ENCODE measurements around the gene ZCCHC24.

ZCCHC24 gene

DNA sequence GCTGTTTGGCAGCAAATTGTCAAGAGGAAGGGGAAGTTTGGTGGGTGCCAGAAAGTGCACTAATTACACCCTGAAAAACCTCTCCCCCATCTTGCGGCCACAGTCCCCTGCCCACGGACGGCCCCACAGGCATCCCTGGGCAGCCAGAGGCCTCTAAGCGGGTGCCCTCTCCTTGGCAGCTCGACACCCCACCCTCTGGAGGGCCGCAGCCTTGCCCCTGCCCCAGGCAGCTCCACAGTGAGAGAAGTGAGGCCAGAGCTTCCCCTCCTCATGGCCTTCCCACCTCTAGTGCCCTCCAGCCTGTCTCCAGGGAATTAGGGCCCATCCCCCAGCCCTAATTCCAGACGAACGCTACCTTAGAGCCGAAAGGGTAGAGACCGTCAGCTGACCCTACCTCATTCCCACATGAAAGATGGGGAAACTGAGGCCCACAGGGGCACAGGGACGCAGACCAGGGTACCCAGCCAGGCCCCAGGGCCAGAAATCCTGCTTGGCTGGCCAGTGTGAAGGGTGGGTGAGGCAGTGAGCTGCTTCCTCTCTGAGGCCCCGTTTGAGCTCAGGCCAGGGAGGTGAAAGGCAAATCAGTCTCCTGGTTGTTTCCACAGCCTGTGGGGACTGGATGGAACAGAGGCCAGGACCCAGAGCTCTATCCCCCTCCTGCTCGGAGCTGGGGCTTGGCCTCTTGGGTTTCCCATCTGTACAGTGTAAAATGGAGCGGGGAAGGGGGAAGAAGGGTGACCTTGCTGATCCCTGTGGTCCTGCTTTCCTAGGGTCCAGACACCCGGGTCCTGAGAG is 10.0 kb downstream of the ZCCHC24 start:
- no peak overlapping the region for H2AK5ac ChIP-seq (ENCODE audit: low read length)
- peaks cover 3% of the 10 kb centered on the region for H3K79me1 ChIP-seq (ENCODE audit: low read length)
- no peaks in the 10 kb centered on the region for H3K79me2 ChIP-seq (ENCODE audit: control insufficient read depth, insufficient read depth, low read length, poor library complexity)
- peak overlapping the region; percentile 60 for H3K18ac ChIP-seq (ENCODE audit: low read length)
- H3K27ac ChIP-seq (ENCODE audit: low read depth, low read length): no peak overlapping the region
- H2BK5ac ChIP-seq (ENCODE audit: low read depth, low read length, poor library complexity): peak overlapping the region; percentile 35
- no peak overlapping the region for H3K9ac ChIP-seq (ENCODE audit: low read length)
- peak overlapping the region; percentile 81 for H4K91ac ChIP-seq (ENCODE audit: low read depth, low read length)
- no peak overlapping the region for H4K12ac ChIP-seq (ENCODE audit: low read depth, low read length)
- no peak overlapping the region for H3K4me2 ChIP-seq (ENCODE audit: low read length)
- no peaks in the 10 kb centered on the region for H3K27me3 ChIP-seq (ENCODE audit: insufficient read depth, low read length)
- no peak overlapping the region for H3K4ac ChIP-seq (ENCODE audit: low read depth, low read length)
- H3K14ac ChIP-seq (ENCODE audit: low read length): peak overlapping the region; percentile 45
- peaks cover 3% of the 10 kb centered on the region for H3K9me3 ChIP-seq (ENCODE audit: insufficient read depth, low read depth, low read length)
- no peak overlapping the region for H4K8ac ChIP-seq (ENCODE audit: low read depth, low read length)
- H2BK12ac ChIP-seq (ENCODE audit: low read length): peak overlapping the region; percentile 60
- H3K4me3 ChIP-seq (ENCODE audit: low read depth, low read length): no peak overlapping the region
- H3K23ac ChIP-seq (ENCODE audit: low read length): no peak overlapping the region
- peak overlapping the region; percentile 59 for H2AFZ ChIP-seq (ENCODE audit: insufficient read depth, low read length, poor library complexity)
- WGBS (ENCODE audit: extremely low coverage, insufficient coverage, insufficient read length): no CpG with 5 or more reads among the region's 15 CpGs
- DNase-seq: no peak
- peak overlapping the region; percentile 12 for H2BK120ac ChIP-seq (ENCODE audit: insufficient read depth, low read length, poor library complexity)
- no peaks in the 10 kb centered on the region for H3K36me3 ChIP-seq (ENCODE audit: control insufficient read depth in 1 of 2, insufficient read depth in 2 of 2, low read length in 2 of 2)
- peaks cover 26 to 27% of the 10 kb centered on the region in 2 experiments for H3K4me1 ChIP-seq (ENCODE audit: control insufficient read depth in 1 of 2, insufficient read depth in 2 of 2, low read length in 2 of 2)

DNA sequence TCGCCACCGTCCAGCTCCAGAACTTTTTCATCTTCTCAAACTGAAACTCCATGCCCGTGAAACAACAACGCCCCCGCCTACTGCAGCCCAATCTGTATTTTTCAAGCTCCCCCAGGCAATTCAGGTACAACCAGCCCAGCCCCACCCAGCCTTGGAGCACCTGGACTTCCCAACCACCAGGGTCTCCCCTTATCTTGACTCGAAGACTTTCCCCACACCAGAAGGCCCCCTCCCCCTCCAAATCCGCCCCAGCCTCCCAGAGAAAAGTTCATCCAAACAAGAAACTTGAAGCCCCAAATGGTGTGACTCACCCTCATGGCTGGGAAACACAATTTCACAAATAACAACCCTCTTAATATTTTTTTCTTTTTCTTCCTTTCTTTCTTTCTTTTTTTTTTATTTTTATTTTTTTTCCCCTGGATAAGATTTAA is 10.6 kb downstream of the ZCCHC24 start:
- no peak overlapping the region for H3K4ac ChIP-seq (ENCODE audit: low read depth, low read length)
- no peak overlapping the region for H3K18ac ChIP-seq (ENCODE audit: low read length)
- H3K14ac ChIP-seq (ENCODE audit: low read length): no peak overlapping the region
- no peak overlapping the region for H4K91ac ChIP-seq (ENCODE audit: low read depth, low read length)
- WGBS (ENCODE audit: extremely low coverage, insufficient coverage, insufficient read length): no CpG with 5 or more reads among the region's 7 CpGs
- no peak overlapping the region for H3K23ac ChIP-seq (ENCODE audit: low read length)
- H3K27ac ChIP-seq (ENCODE audit: low read depth, low read length): no peak overlapping the region
- H3K27me3 ChIP-seq (ENCODE audit: insufficient read depth, low read length): no peaks in the 10 kb centered on the region
- H3K4me2 ChIP-seq (ENCODE audit: low read length): no peak overlapping the region
- H2AFZ ChIP-seq (ENCODE audit: insufficient read depth, low read length, poor library complexity): no peak overlapping the region
- H3K4me1 ChIP-seq (ENCODE audit: control insufficient read depth in 1 of 2, insufficient read depth in 2 of 2, low read length in 2 of 2): peaks cover 26 to 27% of the 10 kb centered on the region in 2 experiments
- no peaks in the 10 kb centered on the region for H3K36me3 ChIP-seq (ENCODE audit: control insufficient read depth in 1 of 2, insufficient read depth in 2 of 2, low read length in 2 of 2)
- H2BK120ac ChIP-seq (ENCODE audit: insufficient read depth, low read length, poor library complexity): no peak overlapping the region
- H4K8ac ChIP-seq (ENCODE audit: low read depth, low read length): no peak overlapping the region
- H2BK12ac ChIP-seq (ENCODE audit: low read length): no peak overlapping the region
- H3K9me3 ChIP-seq (ENCODE audit: insufficient read depth, low read depth, low read length): peaks cover 3% of the 10 kb centered on the region
- H3K79me1 ChIP-seq (ENCODE audit: low read length): peaks cover 3% of the 10 kb centered on the region
- no peaks in the 10 kb centered on the region for H3K79me2 ChIP-seq (ENCODE audit: control insufficient read depth, insufficient read depth, low read length, poor library complexity)
- no peak overlapping the region for H3K9ac ChIP-seq (ENCODE audit: low read length)
- no peak for DNase-seq
- H2BK5ac ChIP-seq (ENCODE audit: low read depth, low read length, poor library complexity): no peak overlapping the region
- H4K12ac ChIP-seq (ENCODE audit: low read depth, low read length): no peak overlapping the region
- no peak overlapping the region for H3K4me3 ChIP-seq (ENCODE audit: low read depth, low read length)
- H2AK5ac ChIP-seq (ENCODE audit: low read length): no peak overlapping the region

DNA sequence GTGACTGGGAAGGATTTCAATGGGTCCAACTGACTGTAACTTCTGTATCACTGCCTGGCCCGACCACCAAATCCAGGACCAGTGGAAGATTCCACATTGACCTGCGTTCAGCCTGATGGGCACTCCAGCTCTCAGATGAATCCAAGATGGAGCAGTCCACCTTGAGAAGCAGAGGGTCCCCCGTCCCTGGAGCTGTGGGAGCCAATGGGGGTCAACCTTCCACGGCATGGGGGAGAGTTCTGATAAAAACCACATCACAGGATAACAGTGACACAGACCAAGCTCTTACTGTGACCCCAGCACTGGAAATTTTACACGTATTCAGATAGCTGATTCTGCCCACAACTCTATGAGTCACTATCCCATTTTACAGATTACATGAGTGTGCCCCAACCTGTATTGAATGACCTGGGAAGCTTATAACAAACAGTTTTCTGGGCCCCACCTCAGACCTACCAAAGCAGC is 11.2 kb downstream of the ZCCHC24 start:
- Histone ChIP-seq H4K8ac (ENCODE audit: low read depth, low read length) (no peak overlapping the region), H3K79me1 (ENCODE audit: low read length) (peaks cover 3% of the 10 kb centered on the region), H3K23ac (ENCODE audit: low read length) (no peak overlapping the region), H2BK5ac (ENCODE audit: low read depth, low read length, poor library complexity) (no peak overlapping the region), H3K79me2 (ENCODE audit: control insufficient read depth, insufficient read depth, low read length, poor library complexity) (no peaks in the 10 kb centered on the region), H3K18ac (ENCODE audit: low read length) (no peak overlapping the region), H3K14ac (ENCODE audit: low read length) (no peak overlapping the region), H3K4me3 (ENCODE audit: low read depth, low read length) (no peak overlapping the region), H3K4me2 (ENCODE audit: low read length) (no peak overlapping the region), H3K9ac (ENCODE audit: low read length) (no peak overlapping the region), H2BK12ac (ENCODE audit: low read length) (no peak overlapping the region), H3K27ac (ENCODE audit: low read depth, low read length) (no peak overlapping the region), H3K4ac (ENCODE audit: low read depth, low read length) (no peak overlapping the region), H4K91ac (ENCODE audit: low read depth, low read length) (no peak overlapping the region), H2BK120ac (ENCODE audit: insufficient read depth, low read length, poor library complexity) (no peak overlapping the region), H2AFZ (ENCODE audit: insufficient read depth, low read length, poor library complexity) (no peak overlapping the region), H3K4me1 (ENCODE audit: control insufficient read depth in 1 of 2, insufficient read depth in 2 of 2, low read length in 2 of 2) (peaks cover 26 to 27% of the 10 kb centered on the region in 2 experiments), H2AK5ac (ENCODE audit: low read length) (no peak overlapping the region), H3K27me3 (ENCODE audit: insufficient read depth, low read length) (no peaks in the 10 kb centered on the region), H4K12ac (ENCODE audit: low read depth, low read length) (no peak overlapping the region), H3K9me3 (ENCODE audit: insufficient read depth, low read depth, low read length) (peaks cover 3% of the 10 kb centered on the region), H3K36me3 (ENCODE audit: control insufficient read depth in 1 of 2, insufficient read depth in 2 of 2, low read length in 2 of 2) (no peaks in the 10 kb centered on the region)
- no peak for DNase-seq
- no CpG with 5 or more reads among the region's 5 CpGs for WGBS (ENCODE audit: extremely low coverage, insufficient coverage, insufficient read length)

DNA sequence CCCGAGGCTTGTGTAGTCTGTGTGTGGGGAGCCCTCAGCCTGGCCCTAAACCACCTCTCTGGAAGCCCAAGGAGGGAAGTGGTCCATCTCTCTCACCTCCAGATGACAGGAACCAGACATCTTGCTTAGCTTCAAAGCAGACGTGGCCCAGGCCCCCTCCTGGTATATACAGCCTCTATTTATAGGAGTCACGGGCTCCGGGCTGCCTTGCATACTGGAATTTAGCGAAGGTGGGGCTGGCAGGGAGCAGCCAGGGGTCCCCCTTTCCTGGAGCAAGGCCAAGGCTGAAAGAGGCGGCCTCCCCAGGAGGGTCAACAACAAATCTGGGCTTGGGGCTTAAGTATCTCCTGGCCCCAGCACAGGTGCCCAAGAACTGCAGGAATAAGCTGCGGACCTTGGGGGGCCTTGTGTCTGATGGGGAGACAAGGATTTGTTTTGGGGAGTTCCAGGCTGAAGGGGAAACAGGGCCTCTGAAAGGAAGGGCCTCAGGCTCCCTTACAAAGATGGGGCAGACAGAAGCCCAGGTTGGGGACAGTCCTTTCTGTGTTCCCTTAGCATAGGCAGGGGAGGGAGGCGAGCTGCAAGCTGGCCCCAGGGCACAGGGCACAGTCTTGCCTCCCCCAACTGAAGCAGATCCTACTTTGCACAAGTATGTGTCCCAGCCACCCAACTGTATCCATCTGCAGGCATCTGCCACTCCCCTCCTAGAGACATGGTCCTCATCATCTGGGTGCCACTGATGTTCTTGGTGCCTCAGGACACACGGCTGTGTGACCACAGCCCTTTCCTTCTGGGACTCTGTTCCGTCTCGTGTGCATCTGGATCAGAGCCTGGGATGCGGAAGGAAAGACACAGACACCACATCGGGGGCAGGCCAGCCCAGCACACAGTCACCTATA is 11.9 kb downstream of the ZCCHC24 start:
- no peak overlapping the region for H3K4ac ChIP-seq (ENCODE audit: low read depth, low read length)
- no peak overlapping the region for H2BK12ac ChIP-seq (ENCODE audit: low read length)
- H3K4me3 ChIP-seq (ENCODE audit: low read depth, low read length): no peak overlapping the region
- H4K12ac ChIP-seq (ENCODE audit: low read depth, low read length): no peak overlapping the region
- no peak for DNase-seq
- no peak overlapping the region for H2AK5ac ChIP-seq (ENCODE audit: low read length)
- no peak overlapping the region for H3K23ac ChIP-seq (ENCODE audit: low read length)
- no peaks in the 10 kb centered on the region for H3K79me2 ChIP-seq (ENCODE audit: control insufficient read depth, insufficient read depth, low read length, poor library complexity)
- H3K27ac ChIP-seq (ENCODE audit: low read depth, low read length): no peak overlapping the region
- no peak overlapping the region for H2BK120ac ChIP-seq (ENCODE audit: insufficient read depth, low read length, poor library complexity)
- no CpG with 5 or more reads among the region's 13 CpGs for WGBS (ENCODE audit: extremely low coverage, insufficient coverage, insufficient read length)
- no peak overlapping the region for H3K4me2 ChIP-seq (ENCODE audit: low read length)
- H4K91ac ChIP-seq (ENCODE audit: low read depth, low read length): no peak overlapping the region
- H3K18ac ChIP-seq (ENCODE audit: low read length): no peak overlapping the region
- H3K27me3 ChIP-seq (ENCODE audit: insufficient read depth, low read length): no peaks in the 10 kb centered on the region
- no peak overlapping the region for H3K9ac ChIP-seq (ENCODE audit: low read length)
- no peak overlapping the region for H3K14ac ChIP-seq (ENCODE audit: low read length)
- H3K79me1 ChIP-seq (ENCODE audit: low read length): peaks cover 3% of the 10 kb centered on the region
- H3K36me3 ChIP-seq (ENCODE audit: control insufficient read depth in 1 of 2, insufficient read depth in 2 of 2, low read length in 2 of 2): no peaks in the 10 kb centered on the region
- no peak overlapping the region for H4K8ac ChIP-seq (ENCODE audit: low read depth, low read length)
- peaks cover 26 to 27% of the 10 kb centered on the region in 2 experiments for H3K4me1 ChIP-seq (ENCODE audit: control insufficient read depth in 1 of 2, insufficient read depth in 2 of 2, low read length in 2 of 2)
- H2AFZ ChIP-seq (ENCODE audit: insufficient read depth, low read length, poor library complexity): no peak overlapping the region
- H2BK5ac ChIP-seq (ENCODE audit: low read depth, low read length, poor library complexity): no peak overlapping the region
- peaks cover 3% of the 10 kb centered on the region for H3K9me3 ChIP-seq (ENCODE audit: insufficient read depth, low read depth, low read length)

Data from trophoblast cell (in vitro differentiated cells and primary cell).